Measurements from ENCODE around the gene RAB3GAP1.
"Not testable (repeated sequence)": the region's sequence is repeated elsewhere in the genome, so short reads cannot be mapped to it uniquely, and the experiment has no call there.

The RAB3GAP1 gene

GRCh38 chr2:135099802-135100483 lies 47.9 kb downstream of the RAB3GAP1 start:
- no peak for DNase-seq (ENCODE audit: low read depth)
- H3K4me3 ChIP-seq (ENCODE audit: low read depth, low read length) = no peak overlapping the region
- TF ChIP-seq CTCF (conservative IDR thresholded peaks at IDR 0.05; ENCODE audit: low read depth, low read length) = no peak

GRCh38 chr2:135103843-135104242 lies 51.8 kb downstream of the RAB3GAP1 start:
- DNase-seq (ENCODE audit: low read depth) = no peak
- no peak for TF ChIP-seq CTCF (conservative IDR thresholded peaks at IDR 0.05; ENCODE audit: low read depth, low read length)
- no peak overlapping the region for H3K4me3 ChIP-seq (ENCODE audit: low read depth, low read length)

GRCh38 chr2:135105513-135106316 lies 53.6 kb downstream of the RAB3GAP1 start:
- not testable (repeated sequence) for H3K4me3 ChIP-seq (ENCODE audit: low read depth, low read length); DNase-seq (ENCODE audit: low read depth)

GRCh38 chr2:135113322-135113721 lies 61.2 kb downstream of the RAB3GAP1 start:
- TF ChIP-seq CTCF (conservative IDR thresholded peaks at IDR 0.05; ENCODE audit: low read depth, low read length) = no peak
- DNase-seq (ENCODE audit: low read depth) = no peak
- no peak overlapping the region for H3K4me3 ChIP-seq (ENCODE audit: low read depth, low read length)

GRCh38 chr2:135119582-135119981 lies 67.5 kb downstream of the RAB3GAP1 start:
- no peak overlapping the region for H3K4me3 ChIP-seq (ENCODE audit: low read depth, low read length)
- no peak for TF ChIP-seq CTCF (conservative IDR thresholded peaks at IDR 0.05; ENCODE audit: low read depth, low read length)
- no peak for DNase-seq (ENCODE audit: low read depth)

GRCh38 chr2:135121016-135121657 lies 69.0 kb downstream of the RAB3GAP1 start:
- no peak for TF ChIP-seq CTCF (conservative IDR thresholded peaks at IDR 0.05; ENCODE audit: low read depth, low read length)
- DNase-seq (ENCODE audit: low read depth) = no peak
- no peak overlapping the region for H3K4me3 ChIP-seq (ENCODE audit: low read depth, low read length)

- H3K4me3 ChIP-seq (ENCODE audit: low read depth, low read length) = not testable (repeated sequence)
Measured at GRCh38 chr2:135121658-135122039, 69.6 kb downstream of the RAB3GAP1 start.

More at GRCh38 chr2:135121658-135122039, 69.6 kb downstream of the RAB3GAP1 start:
- not testable (repeated sequence) for DNase-seq (ENCODE audit: low read depth)
